SIG-M5 (cell line): Measurements from ENCODE around the gene CBLB.

Experiments
- DNase-seq: peaks from one replicate; lab custom pipeline; 2025; lab: John Stamatoyannopoulos, UW

Gene CBLB

DNA sequence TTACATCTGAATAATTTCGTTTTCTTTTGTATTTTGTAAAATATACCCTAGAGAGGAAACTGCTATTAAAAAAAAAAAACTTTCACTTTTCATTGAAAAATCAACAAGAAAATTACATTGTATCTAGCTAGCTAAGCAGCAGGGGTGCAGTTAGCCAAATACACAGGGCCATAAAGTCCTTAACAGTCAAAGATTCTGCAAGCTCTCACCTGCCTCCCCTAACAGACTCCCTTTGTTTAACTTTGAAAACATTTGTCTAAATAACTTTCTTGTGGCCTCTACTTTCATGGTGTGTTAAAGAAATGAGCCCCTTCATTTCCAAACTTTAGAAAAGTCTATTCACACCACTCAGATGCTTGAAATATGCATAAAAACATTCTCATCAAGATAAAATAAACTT lies 23.3 kb downstream of the CBLB start:
- DNase-seq: no peak

DNA sequence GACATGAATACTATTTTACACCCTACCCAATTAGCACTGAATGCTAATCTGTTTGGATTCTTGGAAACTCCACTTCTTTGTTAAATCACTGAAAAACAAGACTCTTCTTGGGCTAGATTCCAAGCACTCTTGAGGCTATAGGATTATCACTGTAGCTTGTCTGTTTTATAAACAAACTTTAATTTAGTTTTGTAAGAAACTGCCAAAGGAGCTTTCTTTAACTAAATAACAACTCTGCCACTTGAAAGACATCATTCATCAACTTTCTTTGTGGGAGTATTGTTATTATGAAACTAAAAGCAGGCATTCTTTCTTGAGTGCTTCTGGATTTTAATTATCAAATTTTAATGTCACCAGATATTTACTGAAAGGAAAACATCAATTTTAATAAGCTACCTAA lies 24.1 kb downstream of the CBLB start:
- no peak for DNase-seq

DNA sequence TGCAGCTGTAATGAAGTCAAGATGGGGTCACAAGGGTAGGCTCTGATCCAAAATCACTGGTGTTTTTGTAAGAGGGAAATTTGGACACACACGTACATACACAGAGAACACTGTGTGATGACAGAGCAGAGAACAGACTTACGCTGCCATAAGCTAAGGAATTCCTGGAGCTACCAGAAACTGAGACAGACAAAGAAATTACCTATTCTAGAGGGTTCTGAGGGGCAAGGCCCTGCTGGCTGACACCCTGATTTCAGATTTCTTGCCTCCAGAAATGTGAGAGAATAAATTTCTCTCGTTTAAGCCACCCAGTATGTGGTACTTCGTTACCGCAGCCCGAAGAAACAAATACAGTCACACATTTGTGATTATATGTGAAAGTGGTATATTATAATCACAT lies 24.8 kb downstream of the CBLB start:
- DNase-seq: no peak

DNA sequence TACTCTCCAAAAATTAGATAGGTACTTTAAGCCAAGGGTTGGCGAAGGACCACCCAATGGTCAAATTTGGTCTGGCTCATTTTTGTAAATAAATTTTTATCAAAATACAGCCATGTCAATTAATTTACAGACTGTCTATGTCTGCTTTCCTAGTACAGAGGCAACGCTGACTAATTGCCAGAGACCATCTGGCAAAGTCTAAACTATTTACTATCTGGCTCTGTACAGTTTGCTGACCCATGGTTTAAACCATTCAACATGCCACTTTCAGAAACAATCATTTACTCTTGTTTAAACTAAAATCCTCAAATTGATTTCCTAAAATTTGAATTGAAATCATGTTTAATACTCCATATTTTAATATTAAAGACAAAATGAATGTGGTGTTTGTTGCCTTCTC lies 25.9 kb downstream of the CBLB start:
- no peak for DNase-seq

DNA sequence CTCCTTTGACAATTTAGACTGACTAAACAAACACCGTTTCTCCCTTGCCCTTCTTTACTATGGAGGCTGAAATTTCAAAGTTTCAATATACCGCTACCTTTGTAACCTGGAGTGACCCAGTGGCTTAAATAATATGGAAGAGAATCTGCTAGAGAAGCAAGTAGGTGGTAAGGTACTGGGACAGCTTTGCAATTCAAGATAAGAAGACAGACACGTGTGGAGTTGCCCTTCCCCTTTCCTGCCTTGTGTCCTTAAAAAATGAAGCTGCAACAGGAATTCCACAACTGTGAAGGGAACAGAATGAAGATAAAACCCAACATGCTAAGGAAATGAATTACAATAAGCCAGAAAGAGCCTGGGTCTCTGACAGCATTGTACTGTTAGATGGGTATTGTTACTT lies 26.4 kb downstream of the CBLB start:
- DNase-seq: no peak

DNA sequence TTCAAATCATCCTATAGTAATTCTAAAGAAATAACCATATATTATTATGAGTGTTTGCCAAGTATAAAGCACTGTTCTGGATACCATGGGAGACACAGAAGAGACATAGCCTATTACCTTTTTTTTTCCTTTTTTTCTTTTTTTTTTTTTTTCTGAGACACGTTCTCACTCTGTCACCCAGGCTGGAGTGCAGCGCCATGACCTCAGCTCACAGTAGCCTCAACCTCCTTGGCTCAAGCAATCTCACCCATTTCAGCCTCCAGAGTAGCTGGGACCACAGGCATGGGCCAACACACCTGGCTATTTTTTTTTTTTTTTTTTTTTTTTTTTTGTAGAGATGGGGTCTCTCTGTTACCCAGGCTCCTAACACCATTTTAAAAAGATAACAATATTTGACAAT lies 30.9 kb downstream of the CBLB start:
- no peak for DNase-seq

DNA sequence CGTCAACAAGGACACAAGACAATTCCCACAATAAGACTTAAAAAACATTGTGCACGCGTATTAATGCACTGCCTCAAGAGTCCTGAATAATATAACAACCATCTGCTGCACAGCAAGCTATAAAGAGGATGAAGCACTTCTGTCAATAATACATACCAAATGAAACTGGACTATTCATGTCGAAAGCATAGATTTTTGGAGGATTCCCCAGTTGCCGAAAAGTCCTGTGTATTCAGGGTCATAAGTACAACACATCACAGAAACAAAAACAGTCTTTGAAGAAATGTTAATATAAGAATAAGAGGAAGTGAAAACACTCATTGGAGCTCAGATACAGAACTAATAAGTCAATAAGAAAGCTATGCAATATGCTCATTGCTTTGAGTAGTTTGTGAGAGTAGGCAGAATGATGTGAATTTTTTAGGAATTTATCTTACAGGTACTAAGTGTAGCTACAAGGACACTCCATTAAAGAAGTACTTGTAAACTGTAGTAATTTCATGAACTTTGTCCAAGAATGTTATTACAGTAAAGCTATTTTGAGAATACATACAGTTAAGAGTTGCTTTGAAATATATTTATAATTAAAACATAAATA lies 31.6 kb downstream of the CBLB start:
- DNase-seq: no peak

DNA sequence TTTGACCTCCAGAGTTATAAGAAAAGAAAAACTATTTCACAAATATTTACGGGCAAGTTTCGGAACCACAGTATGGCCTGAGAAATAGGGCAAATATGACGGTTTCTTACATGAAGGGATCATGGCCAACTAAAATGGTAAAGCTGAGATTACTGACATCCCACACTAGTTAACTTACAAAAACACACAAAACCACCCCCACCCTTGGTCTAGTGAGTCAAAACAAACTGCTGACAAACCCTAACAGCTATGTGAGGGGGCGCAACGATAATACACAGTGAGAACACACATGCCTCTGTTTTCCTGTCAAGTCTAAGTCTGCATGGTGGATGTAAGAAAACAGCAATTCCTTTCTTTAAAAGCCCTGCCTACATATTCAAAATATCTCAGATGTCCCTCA lies 32.3 kb downstream of the CBLB start:
- no peak for DNase-seq

DNA sequence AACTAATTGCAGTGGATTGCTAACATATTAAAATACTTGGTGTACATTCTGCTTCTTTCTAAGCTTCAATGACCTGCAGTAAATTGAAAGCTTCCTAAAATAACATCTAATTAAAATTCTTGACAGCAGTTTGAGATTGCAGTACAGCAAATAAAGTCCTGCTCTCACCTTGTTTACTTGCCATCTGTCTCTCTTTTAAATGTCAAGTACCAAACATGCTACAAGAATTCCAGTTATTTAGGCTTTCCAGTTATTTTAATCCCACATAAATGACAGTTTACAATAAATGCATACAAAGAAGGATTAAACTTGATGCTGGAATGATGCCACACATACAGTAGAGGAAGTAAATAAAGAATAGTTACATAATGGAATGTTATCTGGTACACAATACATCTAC lies 33.2 kb downstream of the CBLB start:
- no peak for DNase-seq

DNA sequence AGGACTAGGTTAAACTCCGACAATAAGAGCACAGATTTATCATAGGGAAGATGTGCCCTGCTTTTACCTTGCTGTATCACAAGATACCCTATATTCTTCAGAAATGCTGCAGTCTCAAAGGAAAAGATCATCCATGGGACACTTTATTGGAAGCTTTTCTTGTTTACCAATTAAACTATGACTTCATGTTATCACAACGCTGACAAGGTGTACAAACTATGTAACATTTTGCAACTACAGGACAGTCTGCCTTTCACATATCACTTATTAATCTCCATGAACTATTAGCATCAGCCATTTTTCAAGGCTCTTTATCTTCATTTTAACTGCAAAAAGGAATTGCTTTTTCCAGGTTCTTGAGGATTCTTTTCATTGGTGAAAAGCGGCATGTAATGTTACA lies 34.0 kb downstream of the CBLB start:
- no peak for DNase-seq

DNA sequence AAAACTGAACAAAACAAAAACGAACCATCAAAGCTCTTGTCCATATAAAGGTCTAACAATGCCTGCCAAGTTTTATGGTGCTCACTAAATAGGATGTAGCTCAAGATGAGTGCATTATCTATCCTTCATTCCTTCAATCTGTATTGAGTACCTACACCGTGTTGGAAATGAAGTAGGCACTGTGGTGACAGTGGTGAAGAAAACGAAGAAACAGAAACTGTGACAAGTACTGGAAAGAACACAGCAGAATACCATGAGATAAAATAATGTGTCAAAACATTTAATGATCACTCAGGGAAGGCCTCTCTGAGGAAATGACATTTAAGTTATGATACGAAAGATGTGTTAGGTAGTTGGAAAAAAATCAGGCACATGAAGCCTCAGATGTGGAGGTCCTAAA lies 36.2 kb downstream of the CBLB start:
- DNase-seq: no peak

DNA sequence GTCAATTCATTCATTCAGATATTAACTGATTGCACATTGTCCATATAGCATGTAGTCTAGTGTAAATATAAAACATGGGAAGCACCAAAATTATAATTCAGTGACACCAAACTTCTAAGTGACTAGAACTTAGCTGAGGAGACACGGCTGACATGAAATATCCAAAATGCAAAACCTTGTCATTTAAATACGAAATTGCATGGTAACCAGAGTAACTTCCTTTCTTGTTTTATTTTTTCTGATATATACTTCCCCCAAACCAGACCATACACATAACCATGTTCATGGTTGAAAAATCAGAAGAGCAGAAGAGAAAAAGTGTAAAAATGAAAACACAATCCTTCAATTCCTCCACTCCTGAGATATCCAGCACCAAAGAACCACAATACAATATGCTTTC lies 38.0 kb downstream of the CBLB start:
- no peak for DNase-seq

DNA sequence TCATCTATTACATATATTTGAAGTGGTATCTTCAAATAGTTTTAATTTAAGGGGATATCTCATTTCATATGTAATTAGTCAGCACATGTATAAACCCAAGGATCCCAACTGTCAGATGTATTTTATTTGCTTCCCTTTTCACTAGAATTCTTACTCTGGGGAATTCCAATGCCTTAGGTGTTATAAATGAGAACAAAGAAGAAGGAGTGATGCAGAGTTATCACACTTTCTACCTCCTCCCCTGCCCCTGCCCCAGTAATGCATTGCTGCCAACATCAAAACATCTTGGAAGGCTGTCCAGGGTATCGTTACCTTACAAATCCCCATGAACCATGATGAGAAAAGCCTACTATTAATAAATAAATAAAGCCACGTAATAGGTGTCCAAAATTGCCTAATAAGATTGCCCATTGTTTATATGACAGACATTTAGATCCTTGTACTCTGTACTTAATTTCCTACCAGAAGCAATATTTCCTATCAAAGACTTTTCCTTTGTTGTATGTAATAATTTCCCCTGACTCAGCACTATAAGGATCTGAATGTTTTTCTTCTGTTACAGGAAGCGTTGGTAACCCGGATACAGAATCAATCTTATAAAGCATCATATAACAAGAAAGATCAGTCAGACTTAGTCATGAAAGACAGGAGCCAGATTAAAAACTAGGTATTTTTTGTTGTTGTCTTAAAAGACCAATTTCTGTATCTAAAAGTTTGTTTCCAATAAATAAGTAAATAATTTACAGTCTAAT lies 38.8 kb downstream of the CBLB start:
- DNase-seq: no peak

DNA sequence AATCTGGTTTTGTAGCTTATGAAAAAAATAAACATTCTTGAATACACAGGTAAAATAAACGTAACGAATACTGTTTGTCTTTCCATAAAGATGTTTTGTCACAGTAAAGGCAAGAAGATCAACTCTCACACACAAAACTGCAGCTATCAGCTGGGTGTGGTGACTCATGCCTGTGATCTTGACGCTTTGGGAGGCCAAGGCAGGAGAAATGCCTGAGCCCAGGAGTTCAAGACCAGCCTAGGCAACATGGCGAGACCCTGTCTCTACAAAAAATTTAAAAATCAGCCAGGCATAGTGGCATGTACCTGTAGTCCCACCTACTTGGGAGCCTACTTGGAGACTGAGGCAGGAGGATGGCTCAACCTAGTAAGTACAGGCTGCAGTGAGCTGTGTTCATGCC lies 39.6 kb downstream of the CBLB start:
- no peak for DNase-seq

DNA sequence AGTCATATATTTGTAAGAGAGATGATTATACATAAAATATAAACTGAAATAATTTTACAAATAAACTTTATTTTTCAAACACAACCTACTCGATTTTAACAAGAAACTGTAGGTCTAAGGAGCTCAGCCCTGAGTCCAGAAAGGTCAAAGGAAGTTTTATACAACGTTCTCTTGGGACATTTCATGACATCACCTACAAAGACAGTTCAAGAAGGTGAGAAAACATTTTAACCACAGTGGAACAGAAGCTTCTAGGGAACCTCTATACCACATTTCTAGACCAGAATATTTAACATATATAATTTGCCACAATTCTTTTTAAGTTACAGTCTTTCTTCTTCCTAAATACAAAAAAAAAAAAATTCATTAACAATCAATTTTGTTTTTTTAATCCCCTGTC lies 40.1 kb downstream of the CBLB start:
- no peak for DNase-seq

DNA sequence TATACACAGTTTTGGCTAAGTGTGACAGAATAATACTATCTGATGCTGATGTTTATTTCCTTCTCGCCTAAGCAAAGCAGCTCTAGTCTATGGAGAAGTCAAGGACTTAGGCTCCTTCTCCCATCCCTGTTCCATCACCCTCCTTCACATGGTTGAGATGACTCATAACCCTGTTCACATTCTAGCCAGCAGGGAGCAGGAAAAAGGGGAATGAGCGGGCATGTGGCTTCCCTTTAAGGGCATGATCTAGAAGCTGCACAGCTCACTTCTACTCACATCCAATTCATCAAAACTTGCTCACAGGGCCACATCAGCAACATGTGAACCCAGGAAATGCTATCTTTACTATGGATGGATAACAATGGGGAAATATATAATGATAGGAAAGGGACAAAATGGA lies 40.9 kb downstream of the CBLB start:
- DNase-seq: no peak

DNA sequence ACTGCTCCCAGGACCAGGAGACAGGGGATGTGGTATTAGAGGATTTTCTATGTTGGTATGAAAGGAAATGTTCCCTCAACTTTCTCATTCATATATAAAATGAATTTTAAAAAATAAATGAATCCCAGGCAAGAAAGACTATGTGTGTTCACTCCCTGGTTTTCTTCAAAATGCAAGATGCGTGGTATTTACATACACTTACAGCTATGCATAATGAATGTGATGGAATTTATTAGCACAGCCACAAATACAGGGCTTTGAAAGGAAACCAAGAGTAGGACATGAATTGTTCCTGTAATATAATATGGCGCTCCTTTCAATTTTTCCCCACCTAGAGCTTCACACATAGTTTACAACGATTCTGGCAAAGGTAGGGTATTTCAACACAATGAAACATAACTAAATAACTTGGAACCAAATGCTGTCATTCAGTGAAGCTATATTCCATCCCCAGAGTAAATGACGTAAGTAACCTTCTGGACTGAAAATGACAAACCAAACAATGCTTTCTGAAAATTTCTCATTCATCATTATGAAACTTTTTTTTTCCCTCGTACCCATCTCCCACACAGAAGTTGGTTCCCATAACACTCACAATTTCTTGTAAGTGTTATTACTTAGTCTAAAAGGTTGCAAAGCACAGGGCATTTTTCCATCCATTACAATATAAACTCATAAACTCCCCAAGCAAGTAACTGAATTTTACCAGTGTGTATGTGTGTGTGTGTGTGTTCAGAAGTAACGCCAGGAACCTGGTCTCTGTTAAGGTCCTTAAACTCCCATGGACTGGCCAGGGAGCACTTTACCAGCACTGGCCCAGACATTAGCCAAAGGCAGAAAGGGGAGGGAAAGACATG lies 41.8 kb downstream of the CBLB start:
- DNase-seq: no peak

DNA sequence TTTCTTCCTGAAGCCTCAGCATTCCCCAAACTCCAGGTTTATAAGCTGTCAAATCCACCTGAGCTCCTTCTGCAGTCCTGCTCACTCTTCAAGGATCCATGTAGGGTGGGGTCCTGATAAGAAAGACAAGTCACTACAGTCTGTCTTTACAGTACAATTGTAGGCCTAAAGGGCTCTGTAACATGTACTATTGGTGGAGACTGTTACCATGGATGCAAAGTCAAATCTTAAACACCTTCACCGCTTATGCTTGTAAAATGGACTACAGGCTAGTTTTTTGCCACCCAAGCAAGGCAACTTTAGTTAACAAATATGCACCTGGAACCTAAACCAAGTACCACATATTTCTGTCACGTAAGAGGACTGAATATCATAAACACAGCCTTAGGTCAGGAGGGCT lies 44.7 kb downstream of the CBLB start:
- no peak for DNase-seq

DNA sequence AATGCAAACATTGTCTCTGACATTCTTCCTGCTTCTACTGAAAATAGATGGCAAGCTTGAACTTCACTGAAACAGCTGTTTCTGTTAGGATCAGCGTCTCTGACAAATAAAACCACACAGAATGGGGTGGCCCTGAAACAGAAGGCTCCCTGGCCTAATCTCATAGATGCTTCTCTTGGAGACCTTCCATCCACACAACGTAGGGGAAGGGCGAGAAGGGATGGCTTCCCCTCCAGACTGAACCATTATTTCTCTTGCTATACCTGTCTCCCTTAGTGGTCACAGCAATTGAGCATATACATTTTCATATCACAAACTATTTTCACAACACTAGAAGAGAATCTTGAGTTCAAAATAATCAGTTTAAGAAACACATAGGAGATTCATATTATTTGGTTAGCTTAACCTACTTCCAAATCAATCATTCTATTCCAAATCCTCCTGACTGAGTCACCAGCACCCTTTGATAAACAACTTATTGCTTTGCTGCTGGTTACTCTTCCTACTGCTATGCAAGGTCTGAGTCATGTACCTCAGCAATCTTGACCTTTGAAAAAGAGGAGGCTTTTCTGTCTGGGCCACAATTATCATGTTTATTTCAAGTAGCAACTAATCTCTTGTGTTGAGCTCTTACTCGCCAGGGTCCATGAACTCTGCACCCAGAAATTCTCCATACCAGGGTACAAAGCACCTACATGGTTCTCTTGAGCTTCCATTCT lies 45.5 kb downstream of the CBLB start:
- DNase-seq: no peak

DNA sequence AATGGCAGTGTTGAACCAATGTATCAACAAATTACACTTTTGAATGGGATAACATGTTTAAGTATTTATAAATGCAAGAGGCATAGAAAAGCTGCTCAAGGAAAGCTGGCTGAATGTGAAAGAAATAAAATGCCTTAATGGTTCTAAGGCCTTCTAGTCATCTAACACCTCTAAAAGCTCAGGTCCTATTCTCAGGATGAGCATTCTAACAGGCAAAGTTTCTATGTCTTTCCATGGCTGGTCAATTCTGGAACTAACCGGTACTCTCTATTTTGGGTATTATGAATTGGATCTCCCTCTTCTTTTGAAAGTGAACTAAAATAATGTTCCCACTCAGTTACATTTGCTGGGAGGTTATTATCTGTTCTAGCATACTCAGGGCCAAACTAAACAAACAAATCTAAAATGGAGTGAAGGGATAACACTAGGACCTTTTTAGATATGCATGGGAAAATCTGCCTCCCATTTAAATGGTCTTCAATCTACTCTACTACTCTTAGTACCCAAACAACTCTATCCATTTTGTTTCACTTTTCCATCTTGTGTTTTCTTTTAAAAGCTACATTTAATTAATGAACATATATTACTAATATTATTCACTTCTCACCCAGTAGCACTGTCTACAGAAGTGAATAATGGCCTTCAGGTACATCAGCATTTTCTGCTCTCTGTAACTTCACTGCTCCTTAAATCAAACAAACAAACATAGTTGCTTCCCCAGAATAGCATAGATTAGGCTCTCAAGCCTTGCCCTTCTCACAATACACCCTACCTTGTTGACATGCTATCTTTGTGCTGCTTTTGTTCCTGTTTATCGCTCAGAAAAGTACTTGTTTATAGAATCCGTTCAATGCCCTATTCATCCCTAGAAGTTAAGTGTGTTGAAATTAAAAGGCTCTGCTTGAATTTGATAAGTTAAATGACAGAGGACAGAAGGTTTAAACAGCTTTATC lies 46.4 kb downstream of the CBLB start:
- DNase-seq: no peak

DNA sequence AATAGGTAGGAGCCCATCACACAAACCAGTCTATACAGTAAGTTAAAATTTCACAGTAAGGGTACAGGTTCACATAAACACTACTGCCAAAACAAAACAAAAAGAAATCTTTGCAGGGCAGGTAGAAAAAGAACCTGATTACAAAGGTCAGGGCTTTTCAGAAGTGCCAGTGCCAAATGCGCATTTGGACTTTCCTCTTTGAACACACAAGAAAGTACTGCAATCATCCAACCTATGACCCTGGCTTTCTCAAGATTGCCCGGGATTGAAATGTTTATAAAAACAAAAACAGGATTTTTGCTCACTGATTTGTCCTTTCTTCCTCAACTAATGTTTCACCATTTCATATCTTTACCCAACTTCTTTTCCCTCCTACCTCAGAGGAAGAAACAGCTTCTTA lies 47.4 kb downstream of the CBLB start:
- no peak for DNase-seq
